Measurements from ENCODE around the gene SNTG2.
A peak's percentile ranks its signal among the peaks of the same experiment; 100 is the strongest.
"Not testable (repeated sequence)": the region's sequence is repeated elsewhere in the genome, so short reads cannot be mapped to it uniquely, and the experiment has no call there.

The SNTG2 gene

GRCh38 chr2:950080-950966, at the start of gene SNTG2:
Gene SNTG2 (plus strand): TSS chr2:950849. CDS start chr2:950997, 148 bp downstream.
- DNase-seq = no peak

GRCh38 chr2:902584-902983, 48.1 kb upstream of the SNTG2 start:
- DNase-seq = no peak

GRCh38 chr2:903223-903900, 47.3 kb upstream of the SNTG2 start:
- peak; percentile 13 for DNase-seq

- DNase-seq = no peak
Measured at GRCh38 chr2:904246-905024, 46.2 kb upstream of the SNTG2 start.

GRCh38 chr2:905091-905832, 45.4 kb upstream of the SNTG2 start:
- no peak for DNase-seq

GRCh38 chr2:905833-906140, 44.9 kb upstream of the SNTG2 start:
- no peak for DNase-seq

- no peak for DNase-seq
Measured at GRCh38 chr2:907706-908105, 42.9 kb upstream of the SNTG2 start.

GRCh38 chr2:908568-908967, 42.1 kb upstream of the SNTG2 start:
- no peak for DNase-seq

GRCh38 chr2:909764-910379, 40.8 kb upstream of the SNTG2 start:
- not testable (repeated sequence) for DNase-seq

- no peak for DNase-seq
Measured at GRCh38 chr2:910698-911097, 40.0 kb upstream of the SNTG2 start.

- DNase-seq = no peak
Measured at GRCh38 chr2:915979-916378, 34.7 kb upstream of the SNTG2 start.

- no peak for DNase-seq
Measured at GRCh38 chr2:916935-917334, 33.7 kb upstream of the SNTG2 start.

GRCh38 chr2:919672-920071, 31.0 kb upstream of the SNTG2 start:
- no peak for DNase-seq

- DNase-seq = no peak
Measured at GRCh38 chr2:920573-920972, 30.1 kb upstream of the SNTG2 start.

- DNase-seq = no peak
Measured at GRCh38 chr2:920999-921398, 29.6 kb upstream of the SNTG2 start.

GRCh38 chr2:922185-922584, 28.5 kb upstream of the SNTG2 start:
- no peak for DNase-seq

- DNase-seq = no peak
Measured at GRCh38 chr2:923832-924601, 26.6 kb upstream of the SNTG2 start.

- DNase-seq = no peak
Measured at GRCh38 chr2:924701-925100, 25.9 kb upstream of the SNTG2 start.

- no peak for DNase-seq
Measured at GRCh38 chr2:925309-925708, 25.3 kb upstream of the SNTG2 start.

GRCh38 chr2:925711-926110, 24.9 kb upstream of the SNTG2 start:
- DNase-seq = no peak

- DNase-seq = no peak
Measured at GRCh38 chr2:926259-926793, 24.3 kb upstream of the SNTG2 start.

Measured in NCI-H2029 treated with DMSO at 0.1 percent for 48 hours (cell line).